Activated CD4-positive, alpha-beta memory T cell treated with anti-CD3 and anti-CD28 coated beads for 36 hours (primary cell): ENCODE measurements around the gene GSTT2. TPM values are rescaled to one million over a fixed set of nuclear protein-coding genes. Genes with fewer than 3 reads are reported as not detected.
"Not testable (repeated sequence)": the region's sequence is repeated elsewhere in the genome, so short reads cannot be mapped to it uniquely, and the experiment has no call there.

Experiments used
- CTCF ChIA-PET: fragments of 350-600 bp; sonication (Branson Sonifier 250); formaldehyde crosslinking; loops from one replicate; lab custom pipeline; 2021; ENCODE audit warnings: antibody characterized with exemption, inconsistent platforms; lab: Charles Lee
- POLR2A ChIA-PET: fragments of 350-600 bp; sonication (Branson Sonifier 250); formaldehyde crosslinking; loops from one replicate; lab custom pipeline; 2021; ENCODE audit warnings: antibody characterized with exemption; lab: Charles Lee
- DNase-seq: peaks from one replicate; pipeline ENCODE4 v3.0.0-alpha.2; 2020
- H3K27ac Mint-ChIP-seq: one replicate; pipeline ENCODE4 v1.8.0; 2021; ENCODE audit warnings: mixed read lengths
- H3K27me3 Mint-ChIP-seq: one replicate; pipeline ENCODE4 v1.8.0; 2021; ENCODE audit warnings: mixed read lengths
- H3K36me3 Mint-ChIP-seq: one replicate; pipeline ENCODE4 v1.8.0; 2021; ENCODE audit warnings: mixed read lengths
- H3K4me1 Mint-ChIP-seq: one replicate; pipeline ENCODE4 v1.8.0; 2021; ENCODE audit warnings: low read depth, mixed read lengths
- H3K4me3 Mint-ChIP-seq: one replicate; pipeline ENCODE4 v1.8.0; 2021; ENCODE audit warnings: mild to moderate bottlenecking, mixed read lengths
- H3K9me3 Mint-ChIP-seq: one replicate; pipeline ENCODE4 v1.8.0; 2021; ENCODE audit warnings: mixed read lengths
- intact Hi-C: fragments of 100-400 bp; cut with micrococcal nuclease; formaldehyde crosslinking; loops from one replicate; pipeline ENCODE4 v1.15.1; 2023
- total RNA-seq, 2 experiments: library from RNA; stranded (reverse); gene quantifications; one replicate each; pipeline ENCODE4 v1.2.3, GENCODE V29; 2021

The GSTT2 gene
- total RNA-seq, 2 experiments from 2014 or later, result not detected

- CTCF ChIA-PET, result interaction anchor here (0.6 to 1.4 kb wide), 8 partner anchors 26 to 291 kb away, joined by 3 to 6 read pairs (median 4); partner anchors contain the start of genes MIF and SLC2A11
Observed at GRCh38 chr22:23956301-23956900, 23.5 kb upstream of the GSTT2 start.

GRCh38 chr22:23961084-23961771 is 18.7 kb upstream of the GSTT2 start, which contains the start of gene GSTT2B:
GSTT2B (minus strand) TSS chr22:23961195; CDS start chr22:23961131, 64 bp downstream.
- H3K36me3 Mint-ChIP-seq, H3K4me1 Mint-ChIP-seq, POLR2A ChIA-PET, H3K27ac Mint-ChIP-seq, H3K9me3 Mint-ChIP-seq, intact Hi-C loops, CTCF ChIA-PET, H3K27me3 Mint-ChIP-seq, H3K4me3 Mint-ChIP-seq, DNase-seq: not testable (repeated sequence)

More at GRCh38 chr22:23956301-23956900, 23.5 kb upstream of the GSTT2 start:
- peak; percentile 85 for DNase-seq
- H3K27me3 Mint-ChIP-seq, POLR2A ChIA-PET, H3K27ac Mint-ChIP-seq, H3K4me1 Mint-ChIP-seq, H3K36me3 Mint-ChIP-seq, H3K4me3 Mint-ChIP-seq, H3K9me3 Mint-ChIP-seq: not testable (repeated sequence)
- intact Hi-C loops, result loop anchor here (5.0 kb wide), 1 partner anchor 94 kb away; no protein-coding TSS in a partner anchor

- H3K4me3 Mint-ChIP-seq, H3K27ac Mint-ChIP-seq, H3K9me3 Mint-ChIP-seq, H3K27me3 Mint-ChIP-seq, DNase-seq, CTCF ChIA-PET, POLR2A ChIA-PET, intact Hi-C loops: not testable (repeated sequence)
- H3K36me3 Mint-ChIP-seq, result peaks cover 12% of the 10 kb centered on the region
- peaks cover 20% of the 10 kb centered on the region for H3K4me1 Mint-ChIP-seq
Observed at GRCh38 chr22:23966094-23966493, 13.8 kb upstream of the GSTT2 start.

- Mint-ChIP-seq H3K36me3 (peaks cover 16% of the 10 kb centered on the region), H3K4me1 (peaks cover 23% of the 10 kb centered on the region)
- intact Hi-C loops, DNase-seq, H3K27me3 Mint-ChIP-seq, H3K4me3 Mint-ChIP-seq, CTCF ChIA-PET, H3K9me3 Mint-ChIP-seq, H3K27ac Mint-ChIP-seq, POLR2A ChIA-PET: not testable (repeated sequence)
Observed at GRCh38 chr22:23966568-23966967, 13.4 kb upstream of the GSTT2 start, which contains the start of gene DDTL. DDTL (plus strand) TSS chr22:23966888; CDS start chr22:23966915, 27 bp downstream.

- Mint-ChIP-seq H3K9me3 (no peaks in the 10 kb centered on the region), H3K4me1 (peaks cover 28% of the 10 kb centered on the region), H3K36me3 (peaks cover 20% of the 10 kb centered on the region), H3K27ac (no peak overlapping the region), H3K27me3 (no peaks in the 10 kb centered on the region), H3K4me3 (no peak overlapping the region)
- no peak for DNase-seq
- ChIA-PET POLR2A (no interaction called here), CTCF (no interaction called here)
- intact Hi-C loops, result no loop called here
Observed at GRCh38 chr22:23969071-23969470, 10.9 kb upstream of the GSTT2 start.

GRCh38 chr22:23970201-23970641 is 9.7 kb upstream of the GSTT2 start:
- Mint-ChIP-seq H3K27me3 (no peaks in the 10 kb centered on the region), H3K36me3 (peaks cover 20% of the 10 kb centered on the region), H3K9me3 (no peaks in the 10 kb centered on the region), H3K4me3 (peak overlapping the region; percentile 1), H3K27ac (peak overlapping the region; percentile 0), H3K4me1 (peaks cover 28% of the 10 kb centered on the region)
- POLR2A ChIA-PET, result no interaction called here
- CTCF ChIA-PET, result no interaction called here
- intact Hi-C loops, result no loop called here
- DNase-seq, result no peak

- H3K27me3 Mint-ChIP-seq, result no peaks in the 10 kb centered on the region
- ChIA-PET CTCF (interaction anchor here (1.2 kb wide), 1 partner anchor 77 kb away, joined by 5 read pairs; the partner anchor contains the start of gene MIF), POLR2A (no interaction called here)
- intact Hi-C loops, result no loop called here
- no peaks in the 10 kb centered on the region for H3K9me3 Mint-ChIP-seq
- peaks cover 20% of the 10 kb centered on the region for H3K36me3 Mint-ChIP-seq
- H3K4me3 Mint-ChIP-seq, result no peak overlapping the region
- DNase-seq, result no peak
- peaks cover 28% of the 10 kb centered on the region for H3K4me1 Mint-ChIP-seq
- no peak overlapping the region for H3K27ac Mint-ChIP-seq
Observed at GRCh38 chr22:23970816-23971486, 9.0 kb upstream of the GSTT2 start.

GRCh38 chr22:23971927-23972326 is 8.0 kb upstream of the GSTT2 start:
- Mint-ChIP-seq H3K4me1 (peaks cover 28% of the 10 kb centered on the region), H3K36me3 (peaks cover 20% of the 10 kb centered on the region)
- H3K4me3 Mint-ChIP-seq, CTCF ChIA-PET, H3K9me3 Mint-ChIP-seq, POLR2A ChIA-PET, intact Hi-C loops, H3K27ac Mint-ChIP-seq, H3K27me3 Mint-ChIP-seq, DNase-seq: not testable (repeated sequence)

GRCh38 chr22:23974345-23974744 is 5.6 kb upstream of the GSTT2 start, which contains the start of gene DDT:
DDT (minus strand) TSS chr22:23974441; CDS start chr22:23974414, 27 bp downstream.
- H3K27ac Mint-ChIP-seq, H3K4me3 Mint-ChIP-seq, H3K9me3 Mint-ChIP-seq, CTCF ChIA-PET, H3K27me3 Mint-ChIP-seq, POLR2A ChIA-PET, intact Hi-C loops, DNase-seq: not testable (repeated sequence)
- peaks cover 23% of the 10 kb centered on the region for H3K4me1 Mint-ChIP-seq
- peaks cover 20% of the 10 kb centered on the region for H3K36me3 Mint-ChIP-seq

GRCh38 chr22:23974836-23975352 is 5.0 kb upstream of the GSTT2 start:
- Mint-ChIP-seq H3K4me1 (peaks cover 19% of the 10 kb centered on the region), H3K36me3 (peaks cover 17% of the 10 kb centered on the region)
- DNase-seq, CTCF ChIA-PET, H3K9me3 Mint-ChIP-seq, H3K4me3 Mint-ChIP-seq, H3K27ac Mint-ChIP-seq, intact Hi-C loops, H3K27me3 Mint-ChIP-seq, POLR2A ChIA-PET: not testable (repeated sequence)

GRCh38 chr22:23977304-23977703 is 2.6 kb upstream of the GSTT2 start:
- H3K27ac Mint-ChIP-seq, DNase-seq, H3K4me1 Mint-ChIP-seq, H3K9me3 Mint-ChIP-seq, intact Hi-C loops, H3K4me3 Mint-ChIP-seq, CTCF ChIA-PET, H3K27me3 Mint-ChIP-seq, POLR2A ChIA-PET, H3K36me3 Mint-ChIP-seq: not testable (repeated sequence)

- H3K4me3 Mint-ChIP-seq, H3K27ac Mint-ChIP-seq, POLR2A ChIA-PET, H3K36me3 Mint-ChIP-seq, CTCF ChIA-PET, DNase-seq, H3K9me3 Mint-ChIP-seq, H3K4me1 Mint-ChIP-seq, H3K27me3 Mint-ChIP-seq: not testable (repeated sequence)
- intact Hi-C loops, result loop anchor here (10.0 kb wide), 1 partner anchor 174 kb away; no protein-coding TSS in a partner anchor
Observed at GRCh38 chr22:23980567-23980966, 633 bp downstream of the GSTT2 start.
